SH-SY5Y (cell line): ENCODE results near the gene E2F4.

Experiments
- GATA2 ChIP-seq: IDR thresholded peaks from 2 replicates; pipeline ENCODE4 v1.6.1; 2011; ENCODE audit warnings: mild to moderate bottlenecking, low read depth, low read length
- GATA3 ChIP-seq: IDR thresholded peaks from 2 replicates; pipeline ENCODE4 v1.6.1; 2011; ENCODE audit warnings: low read depth, mild to moderate bottlenecking, low read length, moderate library complexity

- no peak for TF ChIP-seq GATA3
- no peak for TF ChIP-seq GATA2
These were observed 7.8 kb downstream of the E2F4 start for GRCh38 chr16:67199808-67200198.
